IMR-90 (cell line): ENCODE measurements around the gene SLC4A9. TPM values are rescaled to one million over a fixed set of nuclear protein-coding genes. Genes with fewer than 3 reads are reported as not detected.

ENCODE experiments used
- ATAC-seq: fragments of 200-7000 bp; cut with Tn5 transposase; 2 replicates; pipeline ENCODE4 v1.9.1; 2020; ENCODE audit warnings: low read depth, mild to moderate bottlenecking, moderate library complexity
- BruUV-seq: library from RNA; stranded (reverse); fragments of 400-500 nt; replicated peaks from 2 replicates; lab custom pipeline; 2021; lab: Mats Ljungman, UMichigan
- CTCF ChIA-PET: fragments of 300-600 bp; formaldehyde crosslinking; extraction: SDS; loops from one replicate; lab custom pipeline; 2021; ENCODE audit warnings: antibody characterized with exemption; lab: Yijun Ruan, JAX
- POLR2A ChIA-PET: fragments of 300-600 bp; sonication (Branson Sonifier 250); formaldehyde crosslinking; loops from one replicate; lab custom pipeline; 2022; ENCODE audit warnings: antibody characterized with exemption; ENCODE audit not compliant: unreplicated experiment; lab: Charles Lee
- DNase-seq: peaks from one replicate; pipeline ENCODE4 v3.0.0; 2013
- H2AFZ ChIP-seq: replicated peaks from 2 replicates; pipeline ENCODE3; 2013; ENCODE audit warnings: low read length, mild to moderate bottlenecking; ENCODE audit not compliant: poor library complexity
- H2AK5ac ChIP-seq: 2 replicates; pipeline ENCODE4 v1.6.1; 2013; ENCODE audit warnings: low read depth, low read length, inconsistent platforms
- H2AK9ac ChIP-seq: replicated peaks from 2 replicates; pipeline ENCODE3; 2013; ENCODE audit warnings: mild to moderate bottlenecking, low read depth, low read length, moderate library complexity; ENCODE audit not compliant: poor library complexity
- H2BK120ac ChIP-seq: 2 replicates; pipeline ENCODE4 v1.6.1; 2013; ENCODE audit warnings: low read depth, low read length, inconsistent platforms
- H2BK15ac ChIP-seq: 3 replicates; pipeline ENCODE4 v1.6.1; 2013; ENCODE audit warnings: low read depth, low read length, inconsistent platforms
- H2BK20ac ChIP-seq: 2 replicates; pipeline ENCODE4 v1.6.1; 2013; ENCODE audit warnings: low read depth, mild to moderate bottlenecking, inconsistent platforms, low read length, moderate library complexity
- H2BK5ac ChIP-seq: 2 replicates; pipeline ENCODE4 v1.6.1; 2013; ENCODE audit warnings: mild to moderate bottlenecking, low read depth, low read length, inconsistent platforms; ENCODE audit not compliant: poor library complexity, severe bottlenecking
- H3K14ac ChIP-seq: replicated peaks from 2 replicates; pipeline ENCODE4 v1.6.1; 2013; ENCODE audit warnings: low read depth, low read length, inconsistent platforms
- H3K18ac ChIP-seq: 2 replicates; pipeline ENCODE4 v1.6.1; 2013; ENCODE audit warnings: low read depth, low read length, control low read depth
- H3K23ac ChIP-seq: 2 replicates; pipeline ENCODE4 v1.6.1; 2013; ENCODE audit warnings: low read depth, low read length, inconsistent platforms
- H3K27ac ChIP-seq: 2 replicates; pipeline ENCODE4 v1.5.1; 2013; ENCODE audit warnings: mild to moderate bottlenecking, control low read depth, low read length; ENCODE audit not compliant: insufficient read depth
- H3K27me3 ChIP-seq: 2 replicates; pipeline ENCODE4 v1.6.1; 2013; ENCODE audit warnings: low read length; ENCODE audit not compliant: control insufficient read depth, insufficient read depth
- H3K36me3 ChIP-seq: 2 replicates; pipeline ENCODE4 v1.6.1; 2013; ENCODE audit warnings: low read length, mixed read lengths; ENCODE audit not compliant: control insufficient read depth, insufficient read depth
- H3K4ac ChIP-seq: 2 replicates; pipeline ENCODE4 v1.6.1; 2013; ENCODE audit warnings: low read depth, low read length, inconsistent platforms
- H3K4me1 ChIP-seq: 2 replicates; pipeline ENCODE4 v1.6.1; 2013; ENCODE audit warnings: low read length, mixed read lengths; ENCODE audit not compliant: control insufficient read depth, insufficient read depth
- H3K4me2 ChIP-seq: 2 replicates; pipeline ENCODE4 v1.6.1; 2013; ENCODE audit warnings: low read depth, mild to moderate bottlenecking, control low read depth, low read length, moderate library complexity
- H3K4me3 ChIP-seq: 2 replicates; pipeline ENCODE4 v1.5.1; 2013; ENCODE audit warnings: low read depth, mild to moderate bottlenecking, control low read depth, low read length, moderate library complexity; ENCODE audit not compliant: insufficient read depth
- H3K56ac ChIP-seq: 2 replicates; pipeline ENCODE4 v1.6.1; 2013; ENCODE audit warnings: low read length, inconsistent platforms; ENCODE audit not compliant: insufficient read depth; ENCODE audit errors: extremely low read depth
- H3K79me1 ChIP-seq, 2 experiments: 2 replicates each; pipeline ENCODE4 v1.6.1; 2013; ENCODE audit warnings: low read length in 2 of 2, inconsistent platforms in 1 of 2, low read depth in 1 of 2
- H3K9ac ChIP-seq: 2 replicates; pipeline ENCODE4 v1.6.1; 2013; ENCODE audit warnings: low read depth, low read length, control low read depth
- H3K9me1 ChIP-seq: 2 replicates; pipeline ENCODE4 v1.6.1; 2013; ENCODE audit warnings: low read length, inconsistent platforms; ENCODE audit not compliant: insufficient read depth
- H3K9me3 ChIP-seq: 2 replicates; pipeline ENCODE4 v1.6.1; 2013; ENCODE audit warnings: low read length; ENCODE audit not compliant: control insufficient read depth, insufficient read depth
- H4K20me1 ChIP-seq: 2 replicates; pipeline ENCODE4 v1.6.1; 2013; ENCODE audit warnings: low read length, inconsistent platforms; ENCODE audit not compliant: insufficient read depth
- H4K5ac ChIP-seq: 2 replicates; pipeline ENCODE4 v1.6.1; 2013; ENCODE audit warnings: mild to moderate bottlenecking, low read depth, low read length, control low read depth
- H4K8ac ChIP-seq, 2 experiments: 2 replicates each; pipeline ENCODE4 v1.6.1; 2013; ENCODE audit warnings: low read depth in 2 of 2, low read length in 2 of 2, control low read depth in 1 of 2, inconsistent platforms in 1 of 2
- H4K91ac ChIP-seq: 2 replicates; pipeline ENCODE4 v1.6.1; 2013; ENCODE audit warnings: low read depth, low read length, inconsistent platforms; ENCODE audit not compliant: insufficient read depth
- BHLHE40 ChIP-seq: fragments of 150-350 bp; IDR thresholded peaks from 2 replicates; pipeline ENCODE4 v1.6.1; 2016; ENCODE audit warnings: mild to moderate bottlenecking, low read depth, low read length
- CEBPB ChIP-seq: IDR thresholded peaks from 2 replicates; pipeline ENCODE4 v1.6.1; 2012; ENCODE audit warnings: low read depth, low read length, improper control_type of control experiment
- CHD1 ChIP-seq: IDR thresholded peaks from 2 replicates; pipeline ENCODE4 v1.6.1; 2012; ENCODE audit warnings: low read depth, low read length, improper control_type of control experiment
- ELK1 ChIP-seq: fragments of 150-350 bp; IDR thresholded peaks from 2 replicates; pipeline ENCODE4 v1.6.1; 2016; ENCODE audit warnings: low read depth, mild to moderate bottlenecking, low read length, moderate library complexity, borderline replicate concordance
- MAZ ChIP-seq: IDR thresholded peaks from 2 replicates; pipeline ENCODE4 v1.6.1; 2012; ENCODE audit warnings: low read depth, mild to moderate bottlenecking, low read length, improper control_type of control experiment, moderate library complexity, borderline replicate concordance
- MXI1 ChIP-seq: IDR thresholded peaks from 2 replicates; pipeline ENCODE4 v1.6.1; 2012; ENCODE audit warnings: low read depth, mild to moderate bottlenecking, low read length, moderate library complexity, borderline replicate concordance
- RCOR1 ChIP-seq: IDR thresholded peaks from 2 replicates; pipeline ENCODE4 v1.6.1; 2012; ENCODE audit warnings: mild to moderate bottlenecking, low read length, improper control_type of control experiment; ENCODE audit not compliant: insufficient replicate concordance
- SMC3 ChIP-seq: fragments of 150-350 bp; IDR thresholded peaks from 2 replicates; pipeline ENCODE4 v1.6.1; 2016; ENCODE audit warnings: low read depth, mild to moderate bottlenecking, antibody characterized with exemption, low read length, moderate library complexity
- USF2 ChIP-seq: fragments of 150-350 bp; IDR thresholded peaks from 2 replicates; pipeline ENCODE4 v1.6.1; 2017; ENCODE audit warnings: mild to moderate bottlenecking, antibody characterized with exemption, low read length, low read depth
- WGBS, 2 experiments: methylation state at CpG; one replicate each; pipeline versions ENCODE4 v1.1.5 to v1.1.7; 2013; ENCODE audit warnings: missing lambda C conversion rate in 2 of 2; ENCODE audit not compliant: insufficient read length in 1 of 2; ENCODE audit errors: extremely low coverage in 2 of 2; 5-methylcytosine and 5-hydroxymethylcytosine counted together
- dilution Hi-C: fragments of 300-500 bp; cut with HindIII; formaldehyde crosslinking; loops from one replicate; pipeline ENCODE4 v1.14.3; 2018; ENCODE audit warnings: low sequenced_read_pairs; ENCODE audit not compliant: unreplicated experiment
- in situ Hi-C: fragments of 300-500 bp; cut with MboI; formaldehyde crosslinking; loops from 3 replicates; pipeline ENCODE4 v1.14.3; 2019; ENCODE audit warnings: low sequenced_read_pairs, inconsistent platforms, mixed read lengths
- intact Hi-C: fragments of 100-400 bp; cut with micrococcal nuclease; formaldehyde crosslinking; loops from 2 replicates; pipeline ENCODE4 v1.10.0; 2022
- polyA plus RNA-seq, 3 experiments: library from polyadenylated mRNA; depleted of rRNA; stranded (reverse); fragments of >200 nt; gene quantifications; 2 replicates each; pipeline ENCODE4 v1.2.3, GENCODE V29; 2012; ENCODE audit warnings: low replicate concordance in 1 of 3
- total RNA-seq: library from RNA; depleted of rRNA; stranded (reverse); fragments of >200 nt; gene quantifications from 2 replicates; pipeline ENCODE4 v1.2.3, GENCODE V29; 2012

Gene SLC4A9
- total and polyA plus RNA-seq, 2 of the 4 experiments (the other 2 are of a cell fraction), result not detected

GRCh38 chr5:140348104-140348503, 11.9 kb upstream of the SLC4A9 start:
- H3K4me3 ChIP-seq, result no peak overlapping the region
- peaks cover 20 to 30% of the 10 kb centered on the region in 2 experiments for H3K79me1 ChIP-seq
- no peak overlapping the region for H4K91ac ChIP-seq
- no CpG with 5 or more reads among the region's 4 CpGs for WGBS, 2 experiments
- no peaks in the 10 kb centered on the region for H3K27me3 ChIP-seq
- H3K9ac ChIP-seq, result no peak overlapping the region
- H2BK120ac ChIP-seq, result no peak overlapping the region
- H3K18ac ChIP-seq, result no peak overlapping the region
- ATAC-seq, result no peak
- H3K9me3 ChIP-seq, result no peaks in the 10 kb centered on the region
- no peak overlapping the region for H2BK15ac ChIP-seq
- intact Hi-C loops, result loop anchor here (5.0 kb wide), 1 partner anchor 51 kb away; no protein-coding TSS in a partner anchor
- ChIA-PET POLR2A (no interaction called here), CTCF (interaction anchor here (11.0 kb wide), 1 partner anchor 105 kb away, joined by 233 read pairs; no protein-coding TSS in a partner anchor)
- H4K8ac ChIP-seq, result no peak overlapping the region
- H2AK9ac ChIP-seq, result no peak overlapping the region
- H2BK5ac ChIP-seq, result no peak overlapping the region
- H3K4me2 ChIP-seq, result no peak overlapping the region
- dilution Hi-C loops, result no loop called here
- H3K23ac ChIP-seq, result no peak overlapping the region
- no peak overlapping the region for H2AFZ ChIP-seq
- H4K20me1 ChIP-seq, result 0 out of 2 replicates have a peak, but pooled peaks cover 9% of the 10 kb centered on the region
- H3K9me1 ChIP-seq, result peaks cover 4% of the 10 kb centered on the region; the same call in 1 of the 2 replicates
- H3K4me1 ChIP-seq, result peaks cover 11% of the 10 kb centered on the region
- no peaks in the 10 kb centered on the region; the same call in 1 of the 2 replicates for H3K36me3 ChIP-seq
- H3K14ac ChIP-seq, result no peak overlapping the region
- H4K5ac ChIP-seq, result no peak overlapping the region
- in situ Hi-C loops, result no loop called here
- H2AK5ac ChIP-seq, result no peak overlapping the region
- H3K4ac ChIP-seq, result no peak overlapping the region
- no peak overlapping the region for H3K56ac ChIP-seq
- DNase-seq, result no peak
- TF ChIP-seq CEBPB (no peak), USF2 (no peak), MAZ (no peak), CHD1 (no peak), MXI1 (no peak), ELK1 (no peak), SMC3 (no peak), RCOR1 (no peak), BHLHE40 (no peak)
- no TSS peak for BruUV-seq
- H2BK20ac ChIP-seq, result no peak overlapping the region
- no peak overlapping the region for H3K27ac ChIP-seq
